Breast epithelium (tissue), 3 donors: Measurements from ENCODE around the gene OR6S1.

ENCODE experiments used
- CTCF ChIP-seq, 3 donors: fragments of 450-650 bp; IDR thresholded peaks; one replicate each; pipeline ENCODE4 v1.5.1; 2016 to 2017; ENCODE audit warnings: antibody characterized with exemption in 3 of 3, mild to moderate bottlenecking in 3 of 3, moderate library complexity in 3 of 3
- POLR2A ChIP-seq: fragments of 450-650 bp; IDR thresholded peaks from one replicate; pipeline ENCODE4 v1.6.1; 2016; ENCODE audit warnings: antibody characterized with exemption, mild to moderate bottlenecking, moderate library complexity

DNA sequence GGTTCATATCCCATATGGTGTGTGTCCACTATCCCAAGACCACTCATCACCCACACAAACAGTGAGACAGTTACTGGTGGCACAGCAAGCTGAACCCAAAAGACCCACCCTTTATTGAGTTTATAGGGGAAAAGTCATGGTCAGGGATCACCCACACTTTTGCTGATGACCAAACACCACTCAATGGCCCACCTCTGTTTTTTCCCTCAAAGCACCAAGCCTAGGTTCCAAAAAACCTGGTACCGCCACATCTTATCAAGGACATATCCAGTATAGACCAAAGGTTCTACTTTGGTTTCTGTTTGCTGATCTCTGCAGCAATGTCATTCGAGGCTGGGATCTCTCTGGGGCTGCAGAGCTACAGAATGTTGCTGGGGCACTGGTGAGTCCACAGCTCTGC lies 19.7 kb upstream of the OR6S1 start:
- TF ChIP-seq POLR2A = no peak
- no peak for TF ChIP-seq CTCF (IDR thresholded peaks at IDR 0.05)
